ENCODE measurements around the gene SLC12A7. TPM values are rescaled to one million over a fixed set of nuclear protein-coding genes. Genes with fewer than 3 reads are reported as not detected.

SLC12A7 gene
- total RNA-seq, 1 experiment from 2014 or later = 6.3 TPM

GRCh38 chr5:1011226-1011631 lies 100.6 kb downstream of the SLC12A7 start:
- Mint-ChIP-seq H3K9me3 (ENCODE audit: unreplicated experiment) (no peaks in the 10 kb centered on the region), H3K4me1 (ENCODE audit: insufficient read depth, unreplicated experiment) (peaks cover 7% of the 10 kb centered on the region), H3K27me3 (ENCODE audit: insufficient read depth, unreplicated experiment) (peaks cover 53% of the 10 kb centered on the region), H3K36me3 (ENCODE audit: insufficient read depth, unreplicated experiment) (no peaks in the 10 kb centered on the region), H3K4me3 (ENCODE audit: unreplicated experiment) (no peak overlapping the region), H3K27ac (ENCODE audit: low read depth, unreplicated experiment) (no peak overlapping the region)
- BruUV-seq (replicated peaks) = no TSS peak
- ChIA-PET POLR2A (no interaction called here), CTCF (interaction anchor here (0.8 kb wide), 1 partner anchor 28 kb away, joined by 3 read pairs; no protein-coding TSS in a partner anchor)
- TF ChIP-seq CTCF (IDR thresholded peaks at IDR 0.05; ENCODE audit: unreplicated experiment) = peak; percentile 21
- intact Hi-C loops (cut with micrococcal nuclease) = loop anchor here (2.0 kb wide), 1 partner anchor 88 kb away; no protein-coding TSS in a partner anchor
- DNase-seq (ENCODE audit: unreplicated experiment) = peak; percentile 46

GRCh38 chr5:1010641-1011046 lies 101.2 kb downstream of the SLC12A7 start:
- CTCF ChIA-PET = interaction anchor here (0.6 to 1.4 kb wide), 5 partner anchors 8 to 160 kb away, joined by 3 to 7 read pairs (median 4); no protein-coding TSS in a partner anchor
- Mint-ChIP-seq H3K4me3 (ENCODE audit: unreplicated experiment) (no peak overlapping the region), H3K4me1 (ENCODE audit: insufficient read depth, unreplicated experiment) (peaks cover 7% of the 10 kb centered on the region), H3K27me3 (ENCODE audit: insufficient read depth, unreplicated experiment) (peaks cover 59% of the 10 kb centered on the region), H3K27ac (ENCODE audit: low read depth, unreplicated experiment) (no peak overlapping the region), H3K36me3 (ENCODE audit: insufficient read depth, unreplicated experiment) (no peaks in the 10 kb centered on the region), H3K9me3 (ENCODE audit: unreplicated experiment) (no peaks in the 10 kb centered on the region)
- POLR2A ChIA-PET = no interaction called here
- no peak for TF ChIP-seq CTCF (IDR thresholded peaks at IDR 0.05; ENCODE audit: unreplicated experiment)
- DNase-seq (ENCODE audit: unreplicated experiment) = no peak
- no TSS peak for BruUV-seq (replicated peaks)
- intact Hi-C loops (cut with micrococcal nuclease) = loop anchor here (2.0 kb wide), 1 partner anchor 88 kb away; no protein-coding TSS in a partner anchor

DNA sequence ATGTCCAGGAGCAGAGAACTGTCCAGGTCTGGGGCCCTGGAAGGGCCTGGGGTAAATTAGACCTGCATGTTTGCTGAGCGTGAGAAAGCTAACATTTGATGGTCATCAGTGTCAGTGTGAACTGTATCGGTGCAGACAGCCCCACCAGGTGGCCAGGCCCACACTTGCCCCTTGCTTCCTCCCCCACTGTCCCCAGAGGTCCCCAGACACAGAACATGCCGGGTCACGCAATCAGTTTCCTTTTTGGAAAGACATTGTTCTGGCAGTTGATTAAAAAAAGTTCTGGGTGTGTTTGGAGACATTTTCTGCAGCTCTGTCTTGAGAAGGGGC lies 101.7 kb downstream of the SLC12A7 start:
- DNase-seq (ENCODE audit: unreplicated experiment) = no peak
- intact Hi-C loops (cut with micrococcal nuclease) = loop anchor here (2.0 kb wide), 1 partner anchor 87 kb away; no protein-coding TSS in a partner anchor
- Mint-ChIP-seq H3K27me3 (ENCODE audit: insufficient read depth, unreplicated experiment) (peaks cover 62% of the 10 kb centered on the region), H3K9me3 (ENCODE audit: unreplicated experiment) (no peaks in the 10 kb centered on the region), H3K4me3 (ENCODE audit: unreplicated experiment) (no peak overlapping the region), H3K36me3 (ENCODE audit: insufficient read depth, unreplicated experiment) (no peaks in the 10 kb centered on the region), H3K27ac (ENCODE audit: low read depth, unreplicated experiment) (no peak overlapping the region), H3K4me1 (ENCODE audit: insufficient read depth, unreplicated experiment) (peaks cover 7% of the 10 kb centered on the region)
- ChIA-PET POLR2A (no interaction called here), CTCF (interaction anchor here (1.0 to 1.4 kb wide), 3 partner anchors 9 to 87 kb away, joined by 3 to 7 read pairs (median 4); no protein-coding TSS in a partner anchor)
- BruUV-seq (replicated peaks) = no TSS peak
- no peak for TF ChIP-seq CTCF (IDR thresholded peaks at IDR 0.05; ENCODE audit: unreplicated experiment)

DNA sequence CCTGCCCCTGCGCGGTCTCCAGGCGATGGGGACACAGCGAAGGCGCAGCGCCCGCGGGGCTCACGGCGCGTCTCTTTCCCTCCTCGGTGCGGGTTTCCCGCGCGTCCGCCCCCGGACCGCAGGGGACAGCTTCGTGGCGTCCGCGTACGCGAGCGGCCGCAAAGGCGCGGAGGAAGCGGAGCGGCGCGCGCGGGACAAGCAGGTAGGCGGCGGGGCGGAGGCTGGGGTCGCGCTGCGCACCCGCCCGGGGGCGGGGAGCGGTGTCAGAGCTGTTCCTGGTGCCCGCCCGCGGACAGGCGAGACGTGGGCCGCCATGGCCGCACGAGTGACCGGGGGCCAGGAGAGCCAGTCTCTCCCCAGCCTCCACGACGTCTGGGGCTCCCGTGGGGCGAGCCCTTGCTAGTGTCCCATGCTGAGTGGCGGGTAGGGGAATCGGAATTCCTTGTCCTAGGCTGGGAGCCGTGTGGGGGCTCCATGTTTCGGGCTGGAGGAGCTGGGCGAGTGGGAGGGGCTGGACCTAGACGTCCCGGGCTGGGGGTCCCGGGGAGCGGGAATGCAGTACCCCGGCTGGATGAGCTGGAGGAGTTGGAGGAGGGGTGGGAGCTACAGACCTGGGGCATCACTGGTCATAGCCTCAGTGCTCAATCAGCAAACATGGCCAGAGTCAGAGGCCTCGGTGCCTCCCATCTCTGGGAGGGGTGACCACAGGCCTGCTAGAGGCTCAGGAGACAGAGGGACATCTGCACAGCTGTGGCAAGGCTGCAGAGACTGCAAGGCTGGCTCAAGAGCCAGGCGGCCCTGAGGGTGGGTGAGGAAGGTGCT lies 102.3 kb downstream of the SLC12A7 start:
- POLR2A ChIA-PET = no interaction called here
- DNase-seq (ENCODE audit: unreplicated experiment) = no peak
- intact Hi-C loops (cut with micrococcal nuclease) = loop anchor here (2.0 kb wide), 1 partner anchor 87 kb away; no protein-coding TSS in a partner anchor
- no peak for TF ChIP-seq CTCF (IDR thresholded peaks at IDR 0.05; ENCODE audit: unreplicated experiment)
- peaks cover 62% of the 10 kb centered on the region for H3K27me3 Mint-ChIP-seq (ENCODE audit: insufficient read depth, unreplicated experiment)
- no peak overlapping the region for H3K4me3 Mint-ChIP-seq (ENCODE audit: unreplicated experiment)
- peaks cover 7% of the 10 kb centered on the region for H3K4me1 Mint-ChIP-seq (ENCODE audit: insufficient read depth, unreplicated experiment)
- no TSS peak for BruUV-seq (replicated peaks)
- H3K36me3 Mint-ChIP-seq (ENCODE audit: insufficient read depth, unreplicated experiment) = no peaks in the 10 kb centered on the region
- CTCF ChIA-PET = interaction anchor here (1.4 kb wide), 1 partner anchor 86 kb away, joined by 7 read pairs; no protein-coding TSS in a partner anchor
- no peak overlapping the region for H3K27ac Mint-ChIP-seq (ENCODE audit: low read depth, unreplicated experiment)
- no peaks in the 10 kb centered on the region for H3K9me3 Mint-ChIP-seq (ENCODE audit: unreplicated experiment)

Measured in MCF 10A (cell line).